GM21526 (cell line): ENCODE results near the gene RAD23A.
"Not testable (repeated sequence)": the region's sequence is repeated elsewhere in the genome, so short reads cannot be mapped to it uniquely, and the experiment has no call there.

Experiments
- ATAC-seq: cut with Tn5 transposase; IDR thresholded peaks from one replicate; pipeline ENCODE4 v1.9.1; 2021; ENCODE audit warnings: moderate library complexity; ENCODE audit not compliant: unreplicated experiment, low FRiP score

The RAD23A gene

GRCh38 chr19:12945479-12946091 is at the start of gene RAD23A:
RAD23A (plus strand) TSS chr19:12945862; CDS start chr19:12945949, 87 bp downstream.
- ATAC-seq: peak; percentile 60

DNA sequence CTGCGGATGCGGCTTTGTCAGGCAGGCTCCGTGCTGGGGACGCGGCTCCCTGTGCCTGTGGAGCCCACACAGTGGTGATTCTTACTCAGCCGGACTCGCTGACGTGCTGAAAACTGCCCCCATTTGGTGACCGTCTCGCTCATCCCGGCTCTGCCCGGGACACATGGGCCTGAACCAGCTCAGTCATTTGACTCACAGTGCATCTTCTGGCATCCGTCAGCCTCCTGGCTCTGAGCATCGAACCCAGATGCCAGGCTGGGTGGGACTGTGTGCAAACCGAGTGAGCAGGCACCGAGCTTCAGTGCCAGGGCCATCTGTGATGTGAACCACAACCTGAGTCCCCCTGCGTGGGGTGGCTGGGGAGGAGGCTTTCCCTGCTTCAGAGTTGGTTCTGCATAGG is 49.2 kb upstream of the RAD23A start:
- no peak for ATAC-seq

- no peak for ATAC-seq
Observed at GRCh38 chr19:12899891-12900518, 45.7 kb upstream of the RAD23A start.

- ATAC-seq: no peak
Observed at GRCh38 chr19:12907166-12907565, 38.5 kb upstream of the RAD23A start.

GRCh38 chr19:12912571-12912970 is 33.1 kb upstream of the RAD23A start:
- ATAC-seq: no peak

DNA sequence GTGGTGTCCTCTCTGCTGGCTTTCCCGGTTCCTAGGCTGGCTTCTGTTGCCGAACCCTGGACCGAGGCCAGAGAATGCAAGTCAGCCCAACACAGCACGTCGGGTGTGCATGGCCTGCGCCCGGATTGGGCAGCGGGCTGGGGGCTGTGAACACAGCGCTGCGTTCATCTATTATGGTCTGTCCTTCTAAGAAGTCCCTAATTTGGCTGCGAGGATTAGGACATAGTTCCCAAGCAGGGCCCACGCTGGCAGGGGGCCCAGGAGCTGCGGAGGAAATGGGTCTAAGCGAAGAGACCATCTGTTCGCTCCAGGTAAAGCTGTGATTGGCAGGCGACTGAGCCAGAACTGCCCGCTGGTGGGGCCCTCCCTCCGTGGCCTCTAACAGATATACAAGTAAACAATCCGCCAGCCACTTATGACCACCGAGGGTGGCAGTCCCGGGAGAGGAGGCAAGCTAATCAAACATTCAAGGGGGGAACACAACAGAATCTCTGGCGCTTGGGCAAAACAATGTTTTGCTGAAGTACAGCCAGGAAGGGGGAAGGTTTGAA is 32.6 kb upstream of the RAD23A start:
- no peak for ATAC-seq

DNA sequence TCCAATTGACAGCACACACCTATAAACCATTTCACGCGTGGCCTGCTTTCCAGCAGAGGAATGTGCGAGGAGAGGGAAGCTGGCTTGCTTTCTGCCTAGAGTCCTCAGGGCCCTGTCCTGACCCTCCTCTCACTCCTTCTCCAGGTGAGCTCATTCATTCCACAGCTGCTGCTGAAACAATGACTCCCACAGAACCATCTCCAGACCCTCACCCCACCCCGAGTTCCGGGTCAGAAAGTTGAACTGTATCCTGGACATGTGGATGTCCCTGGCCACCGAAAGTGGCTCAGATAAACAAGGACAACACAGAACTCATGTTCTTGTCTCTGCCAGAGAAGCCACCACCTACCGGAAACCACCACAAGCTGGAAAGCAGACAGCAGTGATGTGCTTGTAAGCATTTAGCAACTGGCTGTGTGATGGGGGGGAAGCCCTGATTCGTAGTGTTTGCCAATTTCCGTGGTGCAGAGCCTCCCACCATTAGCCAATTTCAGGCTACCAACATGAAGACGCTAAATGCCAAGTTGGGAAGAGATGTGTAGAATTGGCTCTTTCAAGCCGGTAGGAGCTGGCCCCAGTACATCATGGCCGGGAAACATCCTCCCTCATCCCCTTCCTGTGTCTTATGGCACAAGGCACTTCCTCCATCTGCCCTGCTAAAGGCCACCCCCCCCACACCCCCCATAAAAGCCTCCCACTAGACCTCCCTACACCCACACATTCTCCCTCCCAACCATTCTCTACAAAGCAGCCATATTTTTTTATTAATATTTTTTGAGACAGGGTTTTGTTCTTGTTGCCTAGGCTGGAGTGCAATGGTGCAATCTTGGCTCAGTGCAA is 31.6 kb upstream of the RAD23A start:
- ATAC-seq: no peak

GRCh38 chr19:12915860-12916259 is 29.8 kb upstream of the RAD23A start:
- not testable (repeated sequence) for ATAC-seq

GRCh38 chr19:12918253-12918652 is 27.4 kb upstream of the RAD23A start:
- no peak for ATAC-seq

GRCh38 chr19:12921047-12921446 is 24.6 kb upstream of the RAD23A start:
- no peak for ATAC-seq

DNA sequence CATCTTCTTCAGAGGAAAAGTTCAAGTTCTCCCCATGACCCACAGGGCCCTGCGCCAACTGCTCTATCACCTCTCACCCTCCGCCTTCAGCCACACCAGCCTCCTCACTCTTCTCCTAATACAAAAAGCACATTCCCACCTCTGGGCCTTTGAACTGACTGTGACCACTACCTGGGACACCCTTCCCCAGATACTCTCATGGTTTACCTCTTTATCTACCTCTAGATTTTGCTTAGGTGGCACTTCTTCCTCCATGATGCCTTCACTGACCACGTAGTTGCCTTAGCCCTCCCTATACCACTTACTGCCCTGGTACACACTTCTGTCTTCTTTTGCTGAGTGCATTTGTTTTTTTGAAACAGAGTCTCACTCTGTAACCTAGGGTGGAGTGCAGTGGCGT is 22.7 kb upstream of the RAD23A start:
- ATAC-seq: no peak

DNA sequence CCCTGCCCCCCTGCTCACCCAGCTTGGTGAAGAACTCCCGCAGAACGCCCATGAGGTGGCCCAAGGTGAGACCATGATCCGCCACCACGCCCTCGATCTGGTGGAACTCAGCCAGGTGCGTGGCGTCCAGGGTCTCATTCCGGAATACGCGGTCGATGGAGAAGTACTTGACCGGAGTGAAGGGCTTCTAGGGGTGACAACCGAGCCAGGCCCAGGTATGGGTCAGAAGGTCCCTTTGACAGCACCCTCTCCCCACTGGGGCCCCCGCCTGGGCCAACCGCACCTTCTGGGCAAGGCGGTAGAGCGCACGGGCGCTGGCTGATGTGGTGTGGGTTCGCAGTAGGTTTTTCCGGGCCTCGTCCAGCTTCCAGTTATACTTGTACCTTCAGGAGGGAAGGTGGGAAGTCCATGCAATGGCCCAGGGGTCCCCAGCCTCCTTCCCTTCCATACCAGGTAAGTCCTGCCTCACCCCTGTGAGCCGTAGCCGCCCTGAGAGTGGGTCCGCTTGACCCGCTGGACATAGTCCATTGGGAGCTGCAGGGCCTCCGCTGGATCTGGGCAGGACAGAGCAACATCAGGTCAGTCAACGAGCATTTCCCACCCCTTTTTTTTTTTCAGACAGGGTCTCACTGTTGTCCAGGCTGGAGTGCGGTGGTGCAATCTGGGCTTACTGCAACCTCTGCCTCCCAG is 20.9 kb upstream of the RAD23A start:
- no peak for ATAC-seq

GRCh38 chr19:12930002-12930645 is 15.5 kb upstream of the RAD23A start:
- no peak for ATAC-seq

DNA sequence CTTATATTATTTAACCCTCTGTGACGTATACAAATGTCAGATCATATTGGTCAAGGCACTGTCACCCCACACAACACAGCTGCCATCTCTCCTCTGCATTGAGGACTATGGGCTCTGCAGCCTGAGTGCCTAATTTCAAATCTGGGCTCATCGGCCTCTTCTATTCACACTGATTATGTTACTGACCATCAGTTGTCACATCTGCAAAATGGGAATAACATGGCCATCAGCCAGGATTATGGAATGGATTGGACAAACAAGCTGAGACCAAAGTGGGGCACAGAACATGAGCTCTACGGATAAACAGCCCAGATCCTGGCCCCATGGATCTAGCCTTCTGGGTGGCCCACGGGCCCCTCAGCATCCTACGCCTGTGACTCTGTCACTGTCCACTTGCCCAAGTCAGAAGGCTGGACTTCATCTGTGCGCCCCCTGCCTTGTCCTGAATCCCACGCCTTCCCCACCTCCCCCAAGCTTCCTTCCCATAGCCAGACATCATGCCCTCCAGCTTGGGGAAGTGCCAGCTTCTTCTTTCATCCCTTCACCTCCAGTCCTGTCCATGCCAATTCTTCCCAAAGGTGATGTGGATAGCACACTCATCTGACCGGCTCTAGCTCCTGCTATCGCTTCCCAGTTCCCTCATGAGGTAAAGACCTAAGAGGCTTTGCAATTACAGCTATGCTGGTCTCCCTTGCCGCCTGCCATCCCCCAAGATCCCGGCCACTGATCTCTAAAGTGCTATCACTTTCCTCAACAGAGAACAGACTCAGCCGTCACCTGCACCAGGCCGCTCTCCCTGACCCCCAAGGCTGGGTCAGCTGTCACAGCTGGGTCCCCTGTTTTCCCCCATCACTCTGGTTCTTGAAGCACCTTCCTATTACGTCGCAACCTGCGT is 13.0 kb upstream of the RAD23A start:
- no peak for ATAC-seq

GRCh38 chr19:12933287-12934072 is 12.2 kb upstream of the RAD23A start, which contains the start of gene FARSA:
FARSA (minus strand) TSS chr19:12933711; CDS start chr19:12933696, 15 bp downstream.
- peak; percentile 38 for ATAC-seq

DNA sequence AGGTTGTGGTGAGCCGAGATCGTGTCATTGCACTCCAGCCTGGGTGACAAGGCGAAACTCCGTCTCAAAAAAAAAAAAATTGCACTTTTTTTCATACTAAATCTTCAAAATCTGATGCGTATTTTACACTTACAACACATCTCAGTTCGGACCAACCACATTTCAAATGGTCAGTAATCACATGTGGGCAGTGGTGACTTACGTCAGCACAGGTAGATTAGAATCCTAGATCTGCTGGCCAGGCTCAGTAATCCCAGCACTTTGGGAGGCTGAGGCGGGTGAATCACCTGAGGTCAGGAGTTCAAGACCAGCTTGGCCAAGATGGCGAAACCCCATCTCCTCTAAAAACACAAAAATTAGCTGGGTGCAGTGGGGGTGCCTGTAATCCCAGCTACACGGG is 10.6 kb upstream of the RAD23A start:
- ATAC-seq: no peak

- ATAC-seq: no peak
Observed at GRCh38 chr19:12936582-12936981, 9.1 kb upstream of the RAD23A start.
